HG03342 (cell line): ENCODE measurements around the gene PRRG3.
A peak's percentile ranks its signal among the peaks of the same experiment; 100 is the strongest.

Experiments
- ATAC-seq: cut with Tn5 transposase; IDR thresholded peaks from one replicate; pipeline ENCODE4 v1.9.1; 2021; ENCODE audit warnings: mild to moderate bottlenecking, moderate library complexity; ENCODE audit not compliant: unreplicated experiment

PRRG3 gene

DNA sequence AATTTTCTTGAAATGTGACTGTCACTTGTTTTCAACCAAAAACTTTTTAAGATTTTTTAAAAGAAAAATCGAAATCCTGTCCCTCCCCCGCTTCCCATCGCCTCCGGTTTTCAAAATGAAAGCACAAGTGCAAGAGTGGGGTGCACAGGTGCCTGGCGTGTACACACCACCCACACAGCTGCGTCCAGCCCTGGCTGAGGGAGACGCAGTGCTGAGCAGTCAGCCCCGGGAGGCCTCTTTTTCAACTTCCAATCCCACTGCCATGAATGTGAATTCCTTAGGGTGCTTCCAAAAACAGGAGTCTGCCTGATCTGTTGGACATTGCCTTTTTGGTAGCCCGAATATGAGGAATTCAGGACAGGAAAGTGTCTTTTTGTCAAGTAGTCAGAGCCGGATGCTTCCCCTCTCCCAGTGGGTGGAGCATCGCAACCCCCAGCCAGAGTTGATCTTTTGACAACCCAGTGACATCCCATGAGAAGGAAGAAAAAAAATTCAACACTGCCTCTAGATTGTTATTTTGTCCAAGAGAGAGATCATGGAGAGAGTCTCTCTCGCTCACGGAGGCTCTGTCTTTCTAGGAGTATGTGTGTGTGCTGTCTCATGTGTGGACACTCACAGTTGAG, 8.9 kb downstream of the PRRG3 start:
- no peak for ATAC-seq

DNA sequence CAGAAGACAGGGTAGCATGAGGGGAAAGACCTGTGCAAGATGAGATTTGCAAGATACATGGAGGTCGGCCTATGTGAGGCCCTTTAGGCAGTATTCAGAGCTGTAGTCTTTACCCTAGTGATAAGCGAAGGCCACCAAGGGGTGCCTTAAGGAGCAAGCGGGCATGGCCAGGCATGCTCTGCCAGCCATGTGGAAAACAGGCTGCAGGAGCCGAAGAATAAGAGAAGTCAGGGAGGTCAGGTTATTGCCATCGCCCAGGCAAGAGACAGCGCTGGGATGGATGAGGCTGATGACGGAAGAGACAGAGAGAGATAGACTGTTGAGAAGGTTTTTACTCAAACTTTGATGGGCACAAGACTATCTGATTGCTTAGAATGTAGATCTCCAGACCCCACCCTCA, 13.6 kb downstream of the PRRG3 start:
- no peak for ATAC-seq

- no peak for ATAC-seq
Observed at GRCh38 chrX:151710457-151710856, 15.2 kb downstream of the PRRG3 start.

DNA sequence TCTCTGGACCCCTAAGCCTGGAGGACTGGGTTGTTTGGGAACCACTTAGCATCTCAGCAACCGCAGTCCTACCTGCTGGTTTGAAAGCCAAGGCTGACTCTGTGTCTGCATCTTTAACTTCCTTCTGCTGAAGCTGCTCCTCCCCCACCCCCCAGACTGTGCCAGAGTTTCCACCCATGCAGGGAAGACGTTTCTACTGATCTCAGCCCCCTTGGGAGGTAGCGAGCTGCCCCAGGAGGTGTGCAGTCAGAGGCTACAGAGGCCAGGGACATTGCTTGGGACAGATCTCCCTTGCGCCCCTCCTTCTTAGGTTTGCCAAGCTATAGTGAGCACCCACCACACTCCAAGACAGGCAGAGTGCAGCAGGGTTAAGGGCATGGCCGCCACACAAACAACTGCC, 15.9 kb downstream of the PRRG3 start:
- no peak for ATAC-seq

DNA sequence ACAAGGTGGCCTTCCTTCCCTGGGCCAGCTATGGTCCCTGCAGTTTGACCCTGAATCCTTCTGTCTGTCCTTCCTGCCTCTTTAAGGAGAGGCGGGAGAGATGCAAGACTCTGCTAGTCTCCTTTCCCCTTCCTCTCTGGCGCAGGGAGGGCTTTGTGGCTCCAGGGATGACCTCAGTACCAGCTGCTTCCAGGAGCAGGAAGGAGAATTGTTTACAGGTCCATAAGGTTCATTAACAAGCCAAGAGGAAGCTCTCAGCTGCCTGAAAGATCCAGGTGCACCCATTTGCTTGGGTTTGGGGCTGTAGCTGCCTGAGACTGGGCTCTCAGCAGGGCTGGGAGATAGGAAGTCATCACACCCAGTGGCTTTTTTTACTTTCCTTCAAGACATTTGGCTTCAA, 16.5 kb downstream of the PRRG3 start:
- ATAC-seq = no peak

DNA sequence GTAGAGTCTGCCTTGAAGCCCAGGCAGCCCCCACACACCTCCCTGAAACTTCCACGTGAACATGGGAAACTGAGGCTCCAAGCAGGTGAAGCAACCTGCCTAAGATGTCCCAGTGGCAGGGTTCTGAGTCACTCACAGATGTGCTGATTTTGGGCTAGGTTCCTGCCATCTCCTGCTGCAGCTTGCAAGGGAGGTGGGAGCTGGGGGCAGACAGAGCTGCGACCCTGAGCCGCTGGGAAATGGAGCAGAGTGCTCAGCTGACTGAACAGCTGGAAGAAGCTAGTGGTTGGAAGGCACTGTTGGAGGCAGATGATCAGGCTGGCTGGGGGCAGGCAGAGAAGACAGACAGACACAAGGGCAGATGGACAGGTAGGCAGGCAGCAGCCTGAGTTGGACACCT, 17.0 kb downstream of the PRRG3 start:
- no peak for ATAC-seq

DNA sequence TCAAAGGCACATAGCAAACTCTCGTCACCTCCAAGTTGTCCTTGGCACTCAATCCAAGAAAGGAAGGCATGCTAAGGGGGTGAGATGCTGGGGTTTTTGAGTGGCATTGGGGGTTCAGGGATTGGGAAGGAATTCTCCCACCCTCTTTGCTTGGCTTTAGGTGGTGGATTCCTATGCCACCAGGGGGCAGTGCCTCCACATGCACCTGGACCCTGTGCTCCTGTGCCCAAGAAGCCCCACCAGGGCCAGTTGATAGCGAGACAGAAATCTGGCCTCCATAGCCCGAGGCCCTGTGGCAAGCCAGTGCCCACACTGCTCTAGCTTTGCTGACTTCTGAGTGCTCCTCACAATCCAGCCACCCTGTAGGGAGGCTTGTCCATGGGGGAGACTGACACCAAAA, 18.6 kb downstream of the PRRG3 start:
- ATAC-seq = peak; percentile 66

GRCh38 chrX:151714362-151714761, 19.1 kb downstream of the PRRG3 start:
- ATAC-seq = no peak

DNA sequence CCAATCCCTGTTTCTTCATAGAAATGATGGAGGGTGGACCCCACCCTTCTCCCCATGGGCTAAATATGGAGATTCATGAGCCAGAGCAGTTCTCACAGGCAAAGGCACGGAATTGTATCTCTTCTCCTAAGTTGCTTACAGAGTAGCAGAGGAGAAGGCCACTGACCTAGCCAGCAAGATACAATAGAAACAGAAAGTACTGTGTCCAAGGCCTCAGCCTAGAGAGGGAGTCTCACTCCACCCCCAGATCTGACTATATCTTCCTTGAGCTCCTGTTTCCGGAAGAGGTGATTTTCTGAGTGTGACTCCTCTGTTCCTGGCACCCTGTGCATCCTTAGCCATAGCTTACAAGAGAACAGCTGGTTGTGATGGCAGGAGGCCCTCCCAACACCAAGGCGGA, 20.5 kb downstream of the PRRG3 start, which contains the start of gene FATE1:
FATE1 (plus strand) TSS at position 284 of the 400 bp plus-strand sequence; CDS start at position 369, 85 bp downstream.
- ATAC-seq = no peak

DNA sequence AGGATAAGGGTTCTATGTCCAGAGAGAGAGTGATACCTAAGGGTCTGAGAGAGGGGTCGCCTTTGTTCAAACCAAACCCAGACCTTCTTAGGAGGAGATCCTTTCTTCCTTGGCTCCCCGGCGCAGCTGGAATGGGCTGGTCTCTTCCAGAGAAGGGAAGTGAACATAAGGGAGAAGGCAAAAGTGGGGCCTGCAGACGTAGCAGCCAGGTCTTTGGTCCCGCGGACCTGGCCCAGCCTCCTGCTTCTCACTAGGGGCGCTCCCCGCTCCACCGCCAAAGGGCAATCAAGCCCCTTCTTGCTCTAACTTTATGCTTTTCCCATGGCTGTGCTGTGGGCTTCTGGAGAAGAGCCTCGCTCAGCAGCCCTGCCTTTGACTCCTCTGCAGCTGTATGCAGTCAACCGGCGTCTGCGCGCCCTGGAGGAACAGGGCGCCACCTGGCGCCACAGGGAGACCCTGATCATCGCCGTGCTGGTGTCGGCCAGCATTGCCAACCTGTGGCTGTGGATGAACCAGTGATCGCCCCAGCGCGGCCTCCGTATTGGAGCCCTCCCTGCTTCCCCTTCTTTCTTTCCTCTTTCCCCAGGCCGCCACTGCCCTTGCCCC, 27.1 kb downstream of the PRRG3 start:
- no peak for ATAC-seq

GRCh38 chrX:151723156-151723760, 28.0 kb downstream of the PRRG3 start:
- ATAC-seq = no peak

GRCh38 chrX:151724563-151725337, 29.5 kb downstream of the PRRG3 start:
- no peak for ATAC-seq

DNA sequence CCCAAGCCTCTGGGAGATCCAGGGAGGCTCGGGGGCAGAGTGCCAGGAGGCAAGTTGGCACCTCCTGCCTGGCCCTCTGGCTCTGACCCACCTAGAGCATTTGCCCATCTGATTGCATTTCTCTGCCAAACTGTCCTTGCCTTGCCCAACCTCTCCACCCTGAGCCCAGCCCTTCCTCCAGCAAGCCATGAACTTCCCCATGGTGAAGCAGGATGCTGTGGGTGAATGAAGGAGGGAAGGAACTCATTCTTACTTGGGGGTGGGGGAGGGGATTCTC, 30.0 kb downstream of the PRRG3 start:
- ATAC-seq = no peak

DNA sequence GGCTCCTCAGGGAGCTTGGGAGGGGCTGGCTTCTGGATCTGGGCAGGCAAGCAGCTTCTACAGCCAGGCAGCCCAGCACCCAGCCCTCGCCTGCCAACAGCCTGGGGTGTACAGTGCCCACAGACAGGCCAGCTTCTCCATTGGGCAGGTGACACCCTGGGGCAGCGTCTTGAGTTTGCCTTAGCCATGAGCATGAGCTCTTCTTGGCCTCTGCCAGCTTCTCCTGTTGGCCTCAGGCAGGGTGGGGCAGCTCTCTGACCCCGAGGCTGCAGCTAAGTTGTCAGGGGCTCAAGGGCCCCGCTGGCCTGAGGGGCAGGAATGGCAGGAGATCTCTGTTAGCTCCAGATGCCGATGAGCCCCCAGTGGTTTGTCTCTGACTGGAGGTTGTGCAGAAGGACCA, 31.5 kb downstream of the PRRG3 start:
- no peak for ATAC-seq

- ATAC-seq = no peak
Observed at GRCh38 chrX:151727346-151727745, 32.1 kb downstream of the PRRG3 start.

DNA sequence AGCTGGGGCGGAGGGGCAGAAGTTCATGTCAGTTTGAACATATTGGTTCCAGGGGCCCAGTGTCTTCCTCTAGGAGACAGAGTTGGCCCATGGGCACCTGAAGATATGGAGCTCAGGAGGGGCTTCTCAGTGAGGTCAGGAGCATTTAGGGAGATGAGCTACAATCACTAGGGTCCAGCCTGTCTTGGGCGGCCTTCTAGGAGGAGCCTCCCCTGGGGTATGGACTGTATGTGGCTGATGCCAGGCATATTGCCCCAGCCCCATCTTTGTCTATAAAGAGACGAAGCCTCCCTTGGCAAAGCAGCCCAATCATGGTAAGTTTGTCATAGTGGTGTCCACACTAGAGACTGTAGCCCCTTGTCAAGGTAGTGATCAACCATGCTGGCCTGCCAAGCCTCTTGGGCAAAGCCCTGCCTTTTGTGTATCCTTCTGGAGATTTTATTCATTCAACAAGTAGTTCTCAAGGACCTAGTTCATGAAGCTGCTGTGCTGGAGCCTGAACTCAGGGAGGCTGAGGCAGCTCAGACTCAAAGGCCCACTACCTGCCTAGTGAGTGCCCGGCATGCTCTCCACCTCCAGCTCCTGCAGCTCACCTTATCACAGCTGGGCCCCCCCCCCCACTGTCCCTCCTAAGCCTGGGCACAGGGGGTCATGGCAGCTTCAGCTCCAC, 33.9 kb downstream of the PRRG3 start:
- no peak for ATAC-seq

GRCh38 chrX:151734446-151734845, 39.2 kb downstream of the PRRG3 start, which contains the start of gene CNGA2:
Gene CNGA2, plus strand, starts transcription at chrX:151734746. Its CDS starts 3,738 bp downstream, at chrX:151738484.
- ATAC-seq = no peak

- no peak for ATAC-seq
Observed at GRCh38 chrX:151735219-151735618, 40.0 kb downstream of the PRRG3 start.

- ATAC-seq = no peak
Observed at GRCh38 chrX:151736685-151737084, 41.4 kb downstream of the PRRG3 start.

- ATAC-seq = no peak
Observed at GRCh38 chrX:151737494-151737893, 42.2 kb downstream of the PRRG3 start.

GRCh38 chrX:151738751-151739150, 43.5 kb downstream of the PRRG3 start:
- ATAC-seq = no peak
